ENCODE measurements around the gene SLC6A17.

Gene SLC6A17

GRCh38 chr1:110203021-110203661 is 52.8 kb downstream of the SLC6A17 start:
- peak; percentile 22 to 29 for DNase-seq (ENCODE audit: low read depth in 2 of 2)

- no peak for DNase-seq (ENCODE audit: low read depth in 2 of 2)
These were observed 54.9 kb downstream of the SLC6A17 start for GRCh38 chr1:110205156-110205555.

- DNase-seq (ENCODE audit: low read depth in 2 of 2) = no peak
These were observed 55.4 kb downstream of the SLC6A17 start for GRCh38 chr1:110205591-110206155.

- DNase-seq (ENCODE audit: low read depth in 2 of 2) = no peak
These were observed 56.1 kb downstream of the SLC6A17 start for GRCh38 chr1:110206261-110206920.

GRCh38 chr1:110207831-110208230 is 57.5 kb downstream of the SLC6A17 start:
- no peak for DNase-seq (ENCODE audit: low read depth in 2 of 2)

GRCh38 chr1:110208916-110209645 is 58.8 kb downstream of the SLC6A17 start:
- DNase-seq (ENCODE audit: low read depth in 2 of 2) = no peak

GRCh38 chr1:110209715-110210603 is 59.7 kb downstream of the SLC6A17 start, which contains the start of gene KCNC4:
KCNC4 (plus strand) TSS chr1:110210314; CDS start chr1:110211500, 1,186 bp downstream.
- peak; percentile 18 to 32 for DNase-seq (ENCODE audit: low read depth in 2 of 2)

GRCh38 chr1:110210604-110211495 is 60.6 kb downstream of the SLC6A17 start:
- no peak for DNase-seq (ENCODE audit: low read depth in 2 of 2)

- no peak for DNase-seq (ENCODE audit: low read depth in 2 of 2)
These were observed 61.3 kb downstream of the SLC6A17 start for GRCh38 chr1:110211496-110212168.

GRCh38 chr1:110212169-110213142 is 62.2 kb downstream of the SLC6A17 start:
- no peak for DNase-seq (ENCODE audit: low read depth in 2 of 2)

GRCh38 chr1:110213143-110213540 is 62.8 kb downstream of the SLC6A17 start:
- no peak for DNase-seq (ENCODE audit: low read depth in 2 of 2)

GRCh38 chr1:110214454-110215404 is 64.4 kb downstream of the SLC6A17 start:
- DNase-seq (ENCODE audit: low read depth in 2 of 2) = no peak

GRCh38 chr1:110215621-110216515 is 65.6 kb downstream of the SLC6A17 start:
- DNase-seq (ENCODE audit: low read depth in 2 of 2) = no peak

GRCh38 chr1:110216844-110217444 is 66.7 kb downstream of the SLC6A17 start:
- no peak for DNase-seq (ENCODE audit: low read depth in 2 of 2)

- DNase-seq (ENCODE audit: low read depth in 2 of 2) = no peak
These were observed 67.8 kb downstream of the SLC6A17 start for GRCh38 chr1:110218137-110218536.

GRCh38 chr1:110218739-110219138 is 68.4 kb downstream of the SLC6A17 start:
- no peak for DNase-seq (ENCODE audit: low read depth in 2 of 2)
